Suprapubic skin (tissue), 3 donors: ENCODE data around the gene MAP3K8.

Experiments
- CTCF ChIP-seq, 2 donors: fragments of 200-600 bp in 1 of 2; fragments of 450-650 bp in 1 of 2; sonication (generic) in 1 of 2; IDR thresholded peaks; one replicate each; pipeline ENCODE4 v1.5.1; 2016 to 2019; ENCODE audit warnings: antibody characterized with exemption in 2 of 2, mild to moderate bottlenecking in 1 of 2, moderate library complexity in 1 of 2
- POLR2A ChIP-seq, 2 donors: fragments of 450-650 bp; IDR thresholded peaks; one replicate each; pipeline ENCODE4 v1.6.1; 2017; ENCODE audit warnings: antibody characterized with exemption in 2 of 2, mild to moderate bottlenecking in 2 of 2, moderate library complexity in 2 of 2

GRCh38 chr10:30434273-30435072 is 489 bp downstream of the MAP3K8 start:
- peak; percentile 40 to 98 for TF ChIP-seq POLR2A (IDR thresholded peaks at IDR 0.05)
- no peak for TF ChIP-seq CTCF (IDR thresholded peaks at IDR 0.05)
